H1 (cell line): ENCODE measurements around the gene FAM83G. TPM values are rescaled to one million over a fixed set of nuclear protein-coding genes. Genes with fewer than 3 reads are reported as not detected.

ENCODE experiments used
- CTCF ChIA-PET: fragments of 300-600 bp; sonication (Branson Sonifier 250); formaldehyde crosslinking; loops from one replicate; lab custom pipeline; 2021; ENCODE audit not compliant: partially characterized antibody; lab: Charles Lee
- POLR2A ChIA-PET: fragments of 300-600 bp; sonication (Branson Sonifier 250); formaldehyde crosslinking; loops from one replicate; lab custom pipeline; 2021; ENCODE audit warnings: inconsistent platforms; ENCODE audit not compliant: partially characterized antibody; lab: Charles Lee
- DNase-seq, 2 experiments: peaks; one replicate each; pipeline versions ENCODE4 v3.0.0 to v3.0.0-alpha.2; 2010 to 2022; ENCODE audit warnings: low spot score in 2 of 2, low read depth in 1 of 2, mixed read lengths in 1 of 2
- FAIRE-seq: peaks from 2 replicates; lab custom pipeline; 2011; peaks lifted over from hg19 to GRCh38; lab: Jason Lieb, UNC
- H2AFZ ChIP-seq: 2 replicates; pipeline ENCODE4 v1.8.1; 2012; ENCODE audit warnings: low read length, inconsistent platforms
- H2AK5ac ChIP-seq: 2 replicates; pipeline ENCODE4 v1.6.1; 2013; ENCODE audit warnings: low read depth, low read length
- H2BK120ac ChIP-seq: replicated peaks from 2 replicates; pipeline ENCODE3; 2013; ENCODE audit warnings: low read depth, low read length, inconsistent platforms
- H2BK12ac ChIP-seq: 2 replicates; pipeline ENCODE4 v1.6.1; 2013; ENCODE audit warnings: low read depth, low read length
- H2BK15ac ChIP-seq: 2 replicates; pipeline ENCODE4 v1.6.1; 2013; ENCODE audit warnings: low read length
- H2BK20ac ChIP-seq: 2 replicates; pipeline ENCODE4 v1.6.1; 2013; ENCODE audit warnings: low read length
- H2BK5ac ChIP-seq: 2 replicates; pipeline ENCODE4 v1.6.1; 2013; ENCODE audit warnings: low read depth, low read length
- H3K14ac ChIP-seq: 2 replicates; pipeline ENCODE4 v1.6.1; 2013; ENCODE audit warnings: inconsistent platforms; ENCODE audit not compliant: insufficient read length
- H3K18ac ChIP-seq: 2 replicates; pipeline ENCODE4 v1.6.1; 2013; ENCODE audit warnings: low read length; ENCODE audit errors: extremely low read depth
- H3K23ac ChIP-seq: 2 replicates; pipeline ENCODE4 v1.6.1; 2013; ENCODE audit warnings: inconsistent platforms; ENCODE audit not compliant: insufficient read length
- H3K23me2 ChIP-seq: 2 replicates; pipeline ENCODE4 v1.6.1; 2013; ENCODE audit warnings: low read depth, low read length
- H3K27ac ChIP-seq: 2 replicates; pipeline ENCODE4 v1.6.1; 2011; ENCODE audit warnings: low read depth, low read length, inconsistent platforms
- H3K27me3 ChIP-seq, 4 experiments: replicated peaks in 1 of 4; 1 replicate in 1 of 4; 2 replicates in 3 of 4; pipeline versions ENCODE4 v1.6.1 to v1.8.1; 2011 to 2013; ENCODE audit warnings: low read length in 3 of 4, mild to moderate bottlenecking in 3 of 4, inconsistent platforms in 2 of 4, mixed read lengths in 2 of 4, moderate library complexity in 1 of 4; ENCODE audit not compliant: control insufficient read depth in 3 of 4, insufficient read depth in 3 of 4; ENCODE audit errors: extremely low read depth in 1 of 4
- H3K36me3 ChIP-seq, 4 experiments: 2 replicates each; pipeline versions ENCODE4 v1.6.1 to v1.8.1; 2011 to 2013; ENCODE audit warnings: mild to moderate bottlenecking in 4 of 4, low read length in 3 of 4, moderate library complexity in 2 of 4, control low read depth in 1 of 4, inconsistent platforms in 1 of 4; ENCODE audit not compliant: insufficient read depth in 4 of 4, control insufficient read depth in 2 of 4
- H3K4ac ChIP-seq: replicated peaks from 2 replicates; pipeline ENCODE3; 2013; ENCODE audit warnings: low read length, low read depth, mixed read lengths, inconsistent platforms; ENCODE audit not compliant: insufficient read length
- H3K4me1 ChIP-seq, 4 experiments: replicated peaks in 1 of 4; 1 replicate in 1 of 4; 2 replicates in 3 of 4; pipeline versions ENCODE4 v1.6.1 to v1.8.1; 2011 to 2013; ENCODE audit warnings: low read length in 3 of 4, inconsistent platforms in 2 of 4, mixed read lengths in 1 of 4; ENCODE audit not compliant: insufficient read depth in 4 of 4, control insufficient read depth in 3 of 4
- H3K4me2 ChIP-seq, 2 experiments: 2 replicates each; pipeline versions ENCODE4 v1.6.1 to v1.8.1; 2011 to 2013; ENCODE audit warnings: low read depth in 2 of 2, low read length in 2 of 2, control low read depth in 1 of 2, inconsistent platforms in 1 of 2, mild to moderate bottlenecking in 1 of 2; ENCODE audit not compliant: insufficient read depth in 1 of 2
- H3K4me3 ChIP-seq, 4 experiments: fragments of 200-600, 300-600 bp in 1 of 4; sonication (generic), shearing (Covaris generic), sonication (Bioruptor Twin) in 1 of 4; 2 replicates each; pipeline versions ENCODE4 v1.5.1 to v1.8.1; 2011 to 2016; ENCODE audit warnings: low read length in 4 of 4, low read depth in 3 of 4, control low read depth in 2 of 4, inconsistent platforms in 2 of 4, mild to moderate bottlenecking in 2 of 4, mixed read lengths in 1 of 4, moderate library complexity in 1 of 4; ENCODE audit not compliant: insufficient read depth in 2 of 4; ENCODE audit errors: extremely low read depth in 1 of 4
- H3K56ac ChIP-seq: replicated peaks from 2 replicates; pipeline ENCODE3; 2013; ENCODE audit warnings: low read depth, mild to moderate bottlenecking, mixed read lengths, low read length, inconsistent platforms; ENCODE audit not compliant: insufficient read length
- H3K79me1 ChIP-seq: 2 replicates; pipeline ENCODE4 v1.6.1; 2013; ENCODE audit warnings: low read depth, low read length, control low read depth
- H3K79me2 ChIP-seq, 2 experiments: 2 replicates each; pipeline versions ENCODE4 v1.6.1 to v1.8.1; 2012 to 2013; ENCODE audit warnings: low read length in 2 of 2, mild to moderate bottlenecking in 2 of 2, inconsistent platforms in 1 of 2; ENCODE audit not compliant: insufficient read depth in 2 of 2, control insufficient read depth in 1 of 2
- H3K9ac ChIP-seq, 4 experiments: replicated peaks in 1 of 4; 1 replicate in 1 of 4; 2 replicates in 3 of 4; pipeline versions ENCODE4 v1.6.1 to v1.8.1; 2011 to 2013; ENCODE audit warnings: low read depth in 3 of 4, low read length in 3 of 4, control low read depth in 2 of 4, mild to moderate bottlenecking in 2 of 4, moderate library complexity in 2 of 4, inconsistent platforms in 1 of 4; ENCODE audit errors: extremely low read depth in 1 of 4
- H3K9me3 ChIP-seq, 2 experiments: 2 replicates each; pipeline versions ENCODE4 v1.6.1 to v1.8.1; 2012 to 2013; ENCODE audit warnings: mild to moderate bottlenecking in 2 of 2, moderate library complexity in 2 of 2, control low read depth in 1 of 2, inconsistent platforms in 1 of 2, low read depth in 1 of 2, low read length in 1 of 2, mixed read lengths in 1 of 2; ENCODE audit not compliant: insufficient read depth in 2 of 2
- H4K20me1 ChIP-seq, 2 experiments: replicated peaks in 1 of 2; 2 replicates each; pipeline versions ENCODE3 to v1.8.1; 2011 to 2013; ENCODE audit warnings: inconsistent platforms in 2 of 2, low read length in 2 of 2, mild to moderate bottlenecking in 1 of 2; ENCODE audit not compliant: insufficient read depth in 2 of 2, control insufficient read depth in 1 of 2
- H4K5ac ChIP-seq: 2 replicates; pipeline ENCODE4 v1.6.1; 2013; ENCODE audit warnings: low read length, low read depth, mixed read lengths, inconsistent platforms; ENCODE audit not compliant: insufficient read length
- H4K8ac ChIP-seq: 2 replicates; pipeline ENCODE4 v1.8.0; 2013; ENCODE audit warnings: mild to moderate bottlenecking, moderate library complexity, low read length, inconsistent platforms; ENCODE audit not compliant: insufficient read depth; ENCODE audit errors: extremely low read depth
- H4K91ac ChIP-seq: replicated peaks from 2 replicates; pipeline ENCODE3; 2013; ENCODE audit warnings: low read length, mixed read lengths, inconsistent platforms; ENCODE audit not compliant: insufficient read length
- BACH1 ChIP-seq: IDR thresholded peaks from 2 replicates; pipeline ENCODE4 v1.6.1; 2012; ENCODE audit warnings: low read length, improper control_type of control experiment
- POLR2A ChIP-seq, 2 experiments: IDR thresholded peaks; 1 replicate in 1 of 2; 2 replicates in 1 of 2; pipeline ENCODE4 v1.6.1; 2011; ENCODE audit warnings: low read depth in 2 of 2, low read length in 2 of 2, mild to moderate bottlenecking in 2 of 2; ENCODE audit errors: control extremely low read depth in 1 of 2
- SP1 ChIP-seq: IDR thresholded peaks from 2 replicates; pipeline ENCODE4 v1.6.1; 2011; ENCODE audit warnings: low read depth, low read length
- WGBS, 2 experiments: shearing (Covaris generic) in 1 of 2; methylation state at CpG; one replicate each; pipeline versions ENCODE4 v1.1.6 to v1.1.7; 2013 to 2015; ENCODE audit warnings: low lambda C conversion rate in 2 of 2, mixed read lengths in 2 of 2, inconsistent platforms in 1 of 2, low coverage in 1 of 2, missing lambda C conversion rate in 1 of 2; ENCODE audit not compliant: insufficient replicate concordance in 2 of 2, insufficient coverage in 1 of 2, insufficient read length in 1 of 2; ENCODE audit errors: extremely low coverage in 1 of 2, missing lambda C conversion rate in 1 of 2; 5-methylcytosine and 5-hydroxymethylcytosine counted together
- polyA plus RNA-seq, 7 experiments: library from polyadenylated mRNA; depleted of rRNA in 3 of 7; stranded (reverse) in 5 of 7; unstranded in 2 of 7; fragments of >200 nt in 5 of 7; fragments of 200-250 nt in 2 of 7; gene quantifications; 1 replicate in 5 of 7; 2 replicates in 1 of 7; 4 replicates in 1 of 7; pipeline versions ENCODE4 v1.2.1 to v1.2.3, GENCODE V29; 2011 to 2013; ENCODE audit warnings: missing spikeins in 2 of 7, mixed read lengths in 2 of 7
- total RNA-seq: library from RNA; stranded (reverse); fragmentation: NEBNext Ultra II Directional; extraction: Animal tissue kit (Norgen Biotek cat#: 25700); gene quantifications from 2 replicates; pipeline ENCODE4 v1.2.1, GENCODE V29; 2021

FAM83G gene
- total and polyA plus RNA-seq, 2 of the 8 experiments (the other 6 are each of a cell fraction or from before 2014, with no cell fraction given) = 15.4 to 29.0 TPM

DNA sequence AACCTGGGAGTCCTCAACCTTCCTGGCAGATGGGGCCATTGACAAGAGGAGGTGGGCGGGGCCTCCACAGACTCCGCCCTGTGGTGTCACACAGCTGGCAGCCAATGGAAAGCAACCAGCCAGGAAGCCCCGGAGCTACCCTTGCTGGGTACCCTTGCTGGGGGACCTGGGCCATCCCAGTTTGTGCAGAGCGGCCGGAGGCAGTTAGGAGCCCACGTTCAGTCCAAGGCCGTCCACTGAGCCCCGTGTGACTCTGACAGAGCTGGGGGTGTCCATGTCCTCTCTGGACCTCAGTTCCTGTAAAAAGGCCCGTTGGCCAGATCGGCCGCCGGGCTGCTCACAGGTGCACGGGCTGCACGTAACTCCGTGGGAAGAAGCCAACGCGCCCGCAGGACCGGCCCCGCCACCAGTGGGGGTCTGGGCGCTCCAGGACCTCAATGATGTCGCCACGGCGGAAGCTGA, 17.1 kb upstream of the FAM83G start:
- Histone ChIP-seq H2BK120ac (no peak overlapping the region), H3K4me2 (no peak overlapping the region), H3K27ac (no peak overlapping the region), H2AFZ (no peak overlapping the region), H3K9me3 (no peaks in the 10 kb centered on the region), H4K5ac (no peak overlapping the region), H4K8ac (peak overlapping the region; percentile 51), H3K56ac (no peak overlapping the region), H3K4ac (no peak overlapping the region), H3K36me3 (no peaks in the 10 kb centered on the region), H3K4me1 (peaks cover 0 to 3% (median 0%) of the 10 kb centered on the region in 4 experiments; a peak in 1 of 7 replicates), H3K4me3 (no peak overlapping the region), H3K79me2 (no peaks in the 10 kb centered on the region), H3K79me1 (no peaks in the 10 kb centered on the region), H3K14ac (no peak overlapping the region), H2BK20ac (no peak overlapping the region), H3K9ac (no peak overlapping the region), H3K23me2 (no peaks in the 10 kb centered on the region), H3K23ac (no peak overlapping the region), H4K91ac (no peak overlapping the region), H2BK15ac (no peak overlapping the region), H2BK5ac (no peak overlapping the region), H3K18ac (no peak overlapping the region), H3K27me3 (no peaks in the 10 kb centered on the region; a peak in 1 of 7 replicates), H2AK5ac (no peak overlapping the region), H2BK12ac (no peak overlapping the region), H4K20me1 (no peaks in the 10 kb centered on the region)
- ChIA-PET CTCF (interaction anchor here (2.9 to 5.1 kb wide), 2 partner anchors 10 to 62 kb away, joined by 8 to 49 read pairs; no protein-coding TSS in a partner anchor), POLR2A (no interaction called here)
- TF ChIP-seq POLR2A (IDR thresholded peaks at IDR 0.05; ENCODE audit: control extremely low read depth in 1 of 2, low read depth in 2 of 2, low read length in 2 of 2) = no peak
- TF ChIP-seq BACH1 = no peak
- no peak for TF ChIP-seq SP1
- FAIRE-seq (no peak), DNase-seq (peak in 1 of 2 experiments; percentile 81)
- 96% methylated on average over 24 of the region's 24 CpGs; no CpG with 5 or more reads in 1 of the 2 experiments for WGBS, 2 experiments
